ENCODE results near the gene FUT4.
A peak's percentile ranks its signal among the peaks of the same experiment; 100 is the strongest.
"Not testable (repeated sequence)": the region's sequence is repeated elsewhere in the genome, so short reads cannot be mapped to it uniquely, and the experiment has no call there.

Gene FUT4

DNA sequence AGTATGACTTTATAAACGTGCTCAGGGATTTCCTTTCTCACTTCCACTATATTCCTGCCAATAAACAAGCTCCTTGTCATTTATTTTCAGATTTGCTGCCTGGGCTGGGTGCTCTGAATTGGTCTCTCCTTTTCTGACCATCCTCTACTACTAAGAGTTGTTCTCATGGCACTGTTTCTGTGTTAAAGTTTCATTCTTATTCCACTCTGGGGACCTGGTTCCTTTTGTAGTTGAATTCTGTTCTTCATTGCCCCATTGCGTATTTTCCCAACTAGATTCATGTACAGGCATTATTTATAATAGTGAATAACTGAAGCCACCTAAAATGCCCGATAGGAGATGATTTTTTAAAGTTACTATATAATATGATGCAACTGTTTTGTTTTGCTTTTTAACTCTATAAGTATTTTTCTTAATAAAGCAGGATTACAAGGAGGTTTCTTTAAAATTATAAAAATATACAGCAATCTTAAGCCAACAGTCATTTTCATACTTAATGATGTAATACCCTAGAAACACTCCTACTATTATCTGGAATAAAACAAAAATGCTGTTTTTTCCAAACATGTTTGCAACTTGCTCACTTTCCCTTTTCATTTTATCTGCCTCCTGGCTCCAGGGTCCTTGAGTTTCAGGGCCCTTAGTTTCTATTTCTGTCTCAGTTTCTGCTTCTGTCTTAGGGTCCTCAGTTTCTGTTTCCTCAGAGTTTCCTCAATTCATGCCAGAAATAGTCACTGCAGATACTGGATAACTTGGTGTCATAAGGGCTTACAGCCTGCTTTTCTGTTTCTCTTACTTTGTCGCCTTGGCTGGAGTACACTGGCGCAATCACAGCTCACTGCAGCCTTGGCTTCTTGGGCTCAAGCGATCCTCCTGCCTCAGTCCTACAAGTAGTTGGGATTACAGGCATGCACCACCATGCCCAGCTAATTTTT is 9.8 kb upstream of the FUT4 start:
- DNase-seq = no peak

DNA sequence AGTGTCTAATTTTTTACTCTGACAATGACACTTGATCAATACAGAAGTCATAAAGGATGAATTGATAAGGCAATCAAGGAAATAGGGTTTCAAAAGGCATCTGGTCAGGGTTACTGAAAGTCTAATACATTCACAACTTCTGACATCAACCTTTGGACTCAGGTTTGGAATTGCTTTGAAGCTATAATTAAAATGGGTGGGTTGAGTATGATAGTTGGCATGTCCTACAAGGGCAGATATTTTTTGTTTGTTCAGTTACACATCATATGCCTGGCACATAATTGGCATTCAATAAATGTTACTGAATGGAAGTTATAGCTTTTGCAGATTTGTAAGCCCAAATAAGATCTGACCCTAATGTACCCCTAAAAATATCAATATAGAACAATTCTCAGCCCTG is 7.3 kb upstream of the FUT4 start:
- no peak for DNase-seq

DNA sequence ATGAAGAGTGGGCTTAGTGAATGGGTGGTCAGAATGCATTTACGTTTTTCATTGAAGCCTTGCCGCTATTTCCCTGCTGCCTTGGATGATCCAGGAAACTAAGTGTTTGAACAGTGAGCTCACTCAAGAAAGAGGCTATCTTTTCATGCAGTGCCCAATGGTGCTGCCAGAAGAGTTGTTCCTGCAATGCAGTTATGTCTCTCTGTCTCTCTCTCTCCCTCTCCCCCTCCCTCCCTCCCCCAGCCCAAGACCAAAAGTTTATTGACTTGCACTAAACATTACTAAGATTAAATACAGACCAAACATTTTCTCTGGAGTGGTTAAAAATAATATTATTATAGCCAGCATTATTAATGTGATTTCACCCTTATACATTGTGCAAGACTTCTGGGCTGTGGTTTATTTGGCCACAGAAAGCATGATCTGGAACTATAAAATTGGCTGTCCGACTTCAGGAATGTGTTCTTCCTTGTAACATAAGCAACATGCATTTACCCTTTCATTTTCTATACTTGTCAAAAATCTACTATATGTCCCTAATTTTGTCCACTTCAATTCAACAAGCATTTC is 6.6 kb upstream of the FUT4 start:
- no peak for DNase-seq

DNA sequence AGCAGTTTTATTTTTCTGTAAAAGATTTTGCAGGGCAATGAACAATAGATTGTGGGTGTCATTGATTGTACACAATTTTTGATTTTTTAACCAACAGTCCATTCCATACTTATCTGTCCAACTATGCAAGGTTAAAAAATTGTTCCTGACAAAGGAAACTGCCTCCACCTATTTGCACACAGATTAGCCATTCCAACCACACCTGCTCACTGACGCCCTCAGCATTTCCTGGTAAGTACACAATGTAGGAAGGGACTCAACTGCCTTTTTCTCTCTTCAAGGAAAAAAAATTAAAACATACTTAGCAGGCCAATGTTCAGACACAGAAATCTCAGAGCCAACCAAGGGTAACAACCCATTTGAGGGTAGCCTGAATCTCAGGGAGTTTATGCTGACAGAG is 4.3 kb upstream of the FUT4 start:
- DNase-seq = no peak

DNA sequence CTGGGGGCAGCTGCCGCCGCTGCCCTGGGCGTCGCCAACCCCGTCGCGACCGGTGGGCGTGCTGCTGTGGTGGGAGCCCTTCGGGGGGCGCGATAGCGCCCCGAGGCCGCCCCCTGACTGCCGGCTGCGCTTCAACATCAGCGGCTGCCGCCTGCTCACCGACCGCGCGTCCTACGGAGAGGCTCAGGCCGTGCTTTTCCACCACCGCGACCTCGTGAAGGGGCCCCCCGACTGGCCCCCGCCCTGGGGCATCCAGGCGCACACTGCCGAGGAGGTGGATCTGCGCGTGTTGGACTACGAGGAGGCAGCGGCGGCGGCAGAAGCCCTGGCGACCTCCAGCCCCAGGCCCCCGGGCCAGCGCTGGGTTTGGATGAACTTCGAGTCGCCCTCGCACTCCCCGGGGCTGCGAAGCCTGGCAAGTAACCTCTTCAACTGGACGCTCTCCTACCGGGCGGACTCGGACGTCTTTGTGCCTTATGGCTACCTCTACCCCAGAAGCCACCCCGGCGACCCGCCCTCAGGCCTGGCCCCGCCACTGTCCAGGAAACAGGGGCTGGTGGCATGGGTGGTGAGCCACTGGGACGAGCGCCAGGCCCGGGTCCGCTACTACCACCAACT is 1.0 kb downstream of the FUT4 start:
- peak; percentile 5 for DNase-seq

DNA sequence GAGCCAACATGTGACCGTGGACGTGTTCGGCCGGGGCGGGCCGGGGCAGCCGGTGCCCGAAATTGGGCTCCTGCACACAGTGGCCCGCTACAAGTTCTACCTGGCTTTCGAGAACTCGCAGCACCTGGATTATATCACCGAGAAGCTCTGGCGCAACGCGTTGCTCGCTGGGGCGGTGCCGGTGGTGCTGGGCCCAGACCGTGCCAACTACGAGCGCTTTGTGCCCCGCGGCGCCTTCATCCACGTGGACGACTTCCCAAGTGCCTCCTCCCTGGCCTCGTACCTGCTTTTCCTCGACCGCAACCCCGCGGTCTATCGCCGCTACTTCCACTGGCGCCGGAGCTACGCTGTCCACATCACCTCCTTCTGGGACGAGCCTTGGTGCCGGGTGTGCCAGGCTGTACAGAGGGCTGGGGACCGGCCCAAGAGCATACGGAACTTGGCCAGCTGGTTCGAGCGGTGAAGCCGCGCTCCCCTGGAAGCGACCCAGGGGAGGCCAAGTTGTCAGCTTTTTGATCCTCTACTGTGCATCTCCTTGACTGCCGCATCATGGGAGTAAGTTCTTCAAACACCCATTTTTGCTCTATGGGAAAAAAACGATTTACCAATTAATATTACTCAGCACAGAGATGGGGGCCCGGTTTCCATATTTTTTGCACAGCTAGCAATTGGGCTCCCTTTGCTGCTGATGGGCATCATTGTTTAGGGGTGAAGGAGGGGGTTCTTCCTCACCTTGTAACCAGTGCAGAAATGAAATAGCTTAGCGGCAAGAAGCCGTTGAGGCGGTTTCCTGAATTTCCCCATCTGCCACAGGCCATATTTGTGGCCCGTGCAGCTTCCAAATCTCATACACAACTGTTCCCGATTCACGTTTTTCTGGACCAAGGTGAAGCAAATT is 1.8 kb downstream of the FUT4 start:
- no peak for DNase-seq

DNA sequence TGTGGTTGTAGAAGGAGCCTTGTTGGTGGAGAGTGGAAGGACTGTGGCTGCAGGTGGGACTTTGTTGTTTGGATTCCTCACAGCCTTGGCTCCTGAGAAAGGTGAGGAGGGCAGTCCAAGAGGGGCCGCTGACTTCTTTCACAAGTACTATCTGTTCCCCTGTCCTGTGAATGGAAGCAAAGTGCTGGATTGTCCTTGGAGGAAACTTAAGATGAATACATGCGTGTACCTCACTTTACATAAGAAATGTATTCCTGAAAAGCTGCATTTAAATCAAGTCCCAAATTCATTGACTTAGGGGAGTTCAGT is 2.4 kb downstream of the FUT4 start:
- no peak for DNase-seq

DNA sequence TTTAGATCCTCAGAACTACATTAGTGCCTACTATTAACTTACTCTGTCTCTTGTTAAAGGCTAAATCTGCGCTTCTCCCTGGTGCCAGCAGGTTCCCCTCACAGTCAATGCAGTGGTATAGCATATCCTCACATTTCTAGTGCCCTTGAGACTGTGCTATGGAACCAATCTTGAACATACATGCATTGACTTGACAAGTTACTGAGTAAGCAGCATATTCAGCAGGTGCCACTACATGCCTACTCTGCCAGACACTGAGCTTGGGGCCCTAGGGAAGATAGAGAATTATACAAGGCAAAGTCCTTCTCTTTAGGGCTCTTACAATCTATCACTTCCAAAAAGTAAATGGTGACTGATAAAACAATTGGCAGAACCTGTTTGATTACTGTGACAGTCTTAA is 3.2 kb downstream of the FUT4 start:
- no peak for DNase-seq

DNA sequence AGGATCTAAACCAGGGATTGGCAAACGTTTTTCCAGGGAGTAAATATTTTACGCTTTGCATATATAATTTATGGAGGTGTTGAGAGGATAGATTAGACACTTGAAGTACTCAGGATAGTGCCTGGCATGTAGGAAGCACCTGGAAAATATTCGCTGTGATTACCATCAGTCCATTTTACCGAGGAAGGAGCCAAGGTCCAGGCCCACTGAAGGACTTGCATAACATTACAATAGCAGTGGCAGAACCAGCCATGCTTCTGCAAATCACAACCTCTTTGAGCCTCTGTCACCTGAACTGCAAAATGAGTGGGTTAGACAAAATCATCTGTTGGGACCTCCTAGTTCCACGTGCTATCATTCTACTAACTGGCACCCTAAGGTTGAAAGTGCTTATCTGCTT is 5.4 kb downstream of the FUT4 start:
- DNase-seq = no peak

DNA sequence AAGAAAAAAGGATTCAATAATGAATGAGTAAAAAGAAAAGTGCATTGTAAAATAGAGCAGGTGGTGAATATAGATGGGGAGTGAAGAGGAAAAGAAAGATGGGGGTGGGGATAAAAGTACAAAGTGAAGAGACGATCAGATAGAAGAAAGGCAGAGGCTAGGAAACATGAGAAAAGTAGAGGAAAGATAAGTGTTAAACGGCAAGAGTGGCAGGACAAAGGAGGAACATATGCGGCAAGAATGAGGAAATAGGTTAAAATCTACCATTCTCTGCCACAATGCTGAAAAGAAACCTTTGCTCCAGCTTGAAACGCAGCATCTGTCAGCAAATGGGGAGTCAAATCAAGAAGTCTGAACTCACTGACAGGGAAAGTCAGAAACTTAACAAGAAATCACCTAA is 6.8 kb downstream of the FUT4 start:
- no peak for DNase-seq

DNA sequence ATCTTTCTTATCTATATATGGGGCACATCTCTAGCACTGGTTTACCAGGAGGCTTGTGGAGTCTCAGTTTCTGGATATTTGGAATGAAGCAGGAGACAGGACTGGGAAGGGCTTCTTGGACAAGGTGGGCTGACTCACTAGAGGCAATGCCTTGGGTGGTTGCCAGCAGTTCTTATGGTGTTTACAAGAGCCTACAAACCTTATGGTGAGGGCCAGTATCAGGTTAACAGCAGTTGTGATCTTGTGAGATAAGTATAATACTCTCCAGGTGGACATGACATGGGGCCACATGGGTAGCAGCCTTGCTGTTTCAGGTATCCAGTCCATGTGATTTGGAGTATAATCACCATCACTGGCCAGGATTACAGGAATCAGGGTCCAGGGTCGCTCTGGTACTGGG is 10.2 kb downstream of the FUT4 start:
- no peak for DNase-seq

DNA sequence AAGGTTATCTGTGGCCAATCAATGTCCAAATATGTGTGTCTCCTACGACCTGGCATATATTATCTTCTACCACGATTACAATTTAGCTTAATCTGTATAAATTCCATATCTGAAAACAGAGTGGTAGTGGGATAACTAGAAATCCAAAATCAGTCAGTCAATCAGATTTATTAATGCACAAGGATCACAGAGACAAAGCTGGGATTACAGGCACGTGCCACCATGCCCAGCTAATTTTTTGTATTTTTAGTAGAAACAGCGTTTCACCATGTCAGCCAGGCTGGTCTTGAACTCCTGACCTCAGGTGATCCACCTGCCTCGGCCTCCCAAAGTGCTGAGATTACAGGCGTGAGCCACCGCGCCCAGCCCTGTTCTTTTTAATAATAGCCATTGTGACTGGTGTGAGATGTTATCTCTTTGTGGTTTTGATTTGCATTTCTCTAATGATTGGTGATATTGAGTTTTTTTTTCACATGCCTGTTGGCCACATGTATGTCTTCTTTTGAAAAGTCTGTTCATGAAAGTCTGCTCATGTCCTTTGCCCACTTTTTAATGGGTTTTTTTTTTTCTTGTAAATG is 12.1 kb downstream of the FUT4 start:
- not testable (repeated sequence) for DNase-seq

DNA sequence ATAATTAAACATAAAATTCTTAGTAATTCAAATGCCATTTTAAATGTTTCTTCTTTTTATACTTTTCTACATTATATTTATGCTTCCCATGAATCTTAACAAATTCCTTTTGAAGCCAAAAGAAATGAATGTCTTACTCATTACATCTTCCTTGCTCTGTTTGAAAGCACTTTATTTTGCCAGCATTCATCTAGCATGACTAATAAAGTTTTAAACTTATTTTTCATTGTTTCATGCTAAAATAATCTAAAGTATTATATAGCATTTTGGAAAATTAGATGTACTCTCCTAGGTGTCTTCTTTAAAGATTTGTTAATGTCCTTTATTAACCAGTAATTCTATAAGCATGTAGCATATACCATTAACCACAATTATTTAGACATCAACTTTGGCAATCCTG is 13.7 kb downstream of the FUT4 start:
- no peak for DNase-seq

DNA sequence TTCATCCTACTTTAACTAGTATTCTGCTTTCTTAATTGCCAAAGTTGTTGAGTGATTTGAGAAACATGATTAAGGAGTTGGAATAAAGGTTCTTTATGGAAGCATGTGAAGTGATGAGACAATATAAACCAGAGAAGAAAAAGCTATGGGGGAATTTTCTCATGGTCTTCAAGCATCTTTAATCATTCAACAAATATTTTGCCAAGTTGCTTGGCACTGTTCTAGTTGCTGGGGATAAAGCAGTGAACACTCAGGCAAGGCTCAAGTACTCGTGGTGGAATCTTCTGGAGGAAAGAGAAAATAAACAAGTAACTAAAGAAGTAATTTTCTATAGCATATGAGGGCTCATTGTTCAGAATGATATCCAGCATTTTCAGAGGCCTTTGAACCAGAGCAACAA is 14.3 kb downstream of the FUT4 start:
- DNase-seq = no peak

DNA sequence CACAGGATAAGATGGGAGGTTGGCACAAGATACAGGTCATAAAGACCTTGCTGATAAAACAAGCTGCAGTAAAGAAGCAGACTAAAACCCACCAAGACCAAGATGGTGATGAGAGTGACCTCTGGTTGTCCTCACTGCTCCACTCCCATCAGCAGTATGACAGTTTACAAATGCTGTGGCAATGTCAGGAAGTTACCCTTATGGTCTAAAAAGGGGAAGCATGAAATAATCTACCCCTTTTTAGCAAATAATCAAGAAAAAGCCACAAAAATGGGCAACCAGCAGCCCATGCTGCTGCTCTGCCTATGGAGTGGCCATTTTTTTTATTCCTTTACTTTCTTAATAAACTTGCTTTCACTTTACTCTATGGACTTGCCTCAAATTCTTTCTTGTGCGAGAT is 14.7 kb downstream of the FUT4 start:
- DNase-seq = no peak

DNA sequence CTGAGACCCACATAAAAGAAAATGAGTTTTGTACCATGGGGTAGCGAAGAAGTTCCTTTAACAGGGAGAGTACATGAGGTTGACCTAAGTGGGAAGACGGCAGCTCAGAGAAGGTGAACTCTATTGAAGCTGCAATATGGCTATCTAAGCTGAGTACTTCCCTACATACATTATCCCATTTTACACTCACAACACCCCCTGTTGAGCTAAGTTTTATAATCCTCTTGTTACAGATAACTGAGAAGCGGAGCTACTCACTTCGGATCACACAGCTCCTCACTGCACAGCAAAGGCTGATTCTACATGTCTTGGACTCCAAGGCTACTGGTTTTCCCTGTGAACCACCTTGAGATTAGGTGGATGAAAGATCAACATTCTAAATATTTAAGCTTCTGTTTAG is 15.2 kb downstream of the FUT4 start:
- no peak for DNase-seq

DNA sequence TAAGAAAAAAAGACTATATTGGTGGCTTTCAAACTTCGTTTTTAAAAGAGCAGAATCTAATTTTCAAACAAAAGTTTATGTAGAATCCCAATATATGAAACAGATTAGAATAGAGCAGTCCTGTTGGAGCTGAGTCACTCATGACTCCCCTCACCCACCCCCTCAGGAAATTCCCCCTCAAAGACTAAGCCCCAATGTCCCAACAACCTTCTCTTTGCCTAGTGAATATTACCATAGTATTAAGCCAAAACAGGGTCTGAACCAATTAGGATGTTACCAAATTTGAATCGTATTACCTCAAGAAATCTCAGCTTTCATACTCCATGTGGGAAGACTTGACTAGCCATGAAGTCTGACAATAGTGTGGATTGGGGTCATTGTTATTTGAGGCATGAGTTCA is 15.6 kb downstream of the FUT4 start:
- no peak for DNase-seq

DNA sequence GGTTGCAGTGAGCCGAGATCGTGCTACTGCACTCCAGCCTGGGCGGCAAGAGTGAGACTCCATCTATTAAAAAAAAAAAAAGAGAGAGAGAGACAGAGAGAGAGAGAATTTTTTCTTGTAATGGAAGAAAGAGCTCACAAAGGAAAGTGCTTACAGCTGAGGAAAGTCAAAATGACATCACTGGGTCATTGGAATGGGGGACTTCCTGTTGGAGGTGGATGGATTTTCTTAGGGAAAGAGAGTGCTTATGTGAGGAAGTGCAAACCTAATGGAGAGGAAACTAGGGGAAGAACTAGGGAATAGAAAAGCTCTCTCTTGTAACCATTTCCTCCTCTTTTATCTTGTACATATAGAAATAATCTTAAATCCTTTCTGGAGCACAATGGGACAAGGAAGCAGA is 17.1 kb downstream of the FUT4 start:
- no peak for DNase-seq

DNA sequence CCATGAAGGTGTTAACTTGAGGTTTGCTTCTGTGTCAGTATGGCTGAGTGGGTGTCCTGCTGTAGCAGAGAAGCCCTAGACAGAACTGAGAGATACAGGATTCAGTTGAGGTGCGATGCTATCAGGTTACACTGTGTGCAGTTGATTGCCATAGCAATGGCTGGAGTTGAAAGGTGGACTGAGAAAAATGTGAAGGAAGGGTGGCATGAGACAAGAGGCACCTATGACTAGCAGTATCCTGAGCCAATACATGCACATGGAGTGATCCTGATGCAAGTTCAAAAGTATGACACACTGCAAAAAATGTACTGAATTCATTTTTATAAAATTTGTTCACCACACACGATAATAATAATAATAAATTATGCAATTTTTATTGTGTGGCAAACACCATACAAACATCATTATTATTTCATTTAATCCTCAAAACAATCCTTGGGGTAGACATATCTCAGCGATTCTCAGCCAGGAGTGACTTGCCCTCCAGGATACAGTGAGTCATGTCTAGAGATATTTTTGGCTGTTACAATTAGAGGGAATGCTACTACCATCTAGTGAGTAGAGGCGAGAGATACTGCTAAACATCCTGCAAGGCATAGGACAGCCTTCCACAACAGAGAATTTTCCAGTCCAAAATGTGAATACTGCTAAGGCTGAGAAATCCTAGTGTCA is 19.6 kb downstream of the FUT4 start:
- DNase-seq = no peak

DNA sequence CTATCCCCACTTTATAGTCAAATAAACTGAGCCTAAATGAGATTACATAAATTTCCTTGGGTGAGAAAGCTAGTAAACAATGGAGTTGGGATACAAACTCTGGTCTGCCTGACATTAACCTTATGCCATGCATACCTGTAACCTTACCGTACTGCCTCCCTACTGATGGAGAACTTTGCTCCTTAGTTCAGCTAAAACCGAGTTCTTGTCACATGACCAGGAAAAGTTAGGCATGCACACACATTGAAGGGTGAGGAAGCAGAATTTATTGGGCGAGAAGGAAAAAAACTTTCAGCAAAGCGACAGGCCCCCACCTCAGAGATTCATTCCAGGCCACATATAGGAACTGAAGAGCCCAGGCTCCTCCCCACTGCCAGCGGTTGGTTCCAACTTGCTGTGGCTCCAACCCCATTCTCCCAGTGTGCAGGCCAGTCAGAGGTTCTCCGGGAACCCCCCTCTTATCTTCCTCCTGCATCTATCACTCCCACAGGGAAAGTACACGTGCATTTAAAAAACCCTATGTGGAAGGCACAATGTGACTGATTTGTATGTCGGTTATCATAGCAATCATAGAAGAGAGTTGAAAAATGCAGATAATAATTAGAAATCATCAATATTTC is 20.2 kb downstream of the FUT4 start:
- DNase-seq = no peak

DNA sequence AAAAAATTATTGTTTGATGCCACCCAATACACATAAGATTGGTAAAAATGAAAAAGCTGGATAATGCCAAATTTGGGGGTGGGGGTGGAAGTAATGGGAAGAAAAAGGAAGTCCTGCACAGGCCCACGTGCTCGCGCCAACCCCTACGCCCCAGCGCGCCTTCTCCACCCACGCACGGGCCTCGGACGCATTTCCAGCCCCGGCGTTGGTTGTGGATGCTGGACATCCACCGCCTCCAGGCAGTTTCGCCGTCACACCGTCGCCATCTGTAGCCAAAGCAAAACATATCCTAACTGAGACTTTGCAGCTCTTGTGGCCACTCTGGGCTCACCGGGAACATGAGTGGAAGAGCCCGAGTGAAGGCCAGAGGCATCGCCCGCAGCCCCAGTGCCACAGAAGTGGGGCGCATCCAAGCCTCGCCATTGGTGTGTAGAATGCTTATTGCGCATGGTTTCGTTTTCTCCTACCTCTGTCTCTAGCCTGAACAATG is 23.5 kb downstream of the FUT4 start, which contains the start of gene PIWIL4:
TSS of gene PIWIL4 (plus strand) at position 188 of the 490 bp plus-strand sequence. CDS start at position 339, 151 bp downstream.
- no peak for DNase-seq

DNA sequence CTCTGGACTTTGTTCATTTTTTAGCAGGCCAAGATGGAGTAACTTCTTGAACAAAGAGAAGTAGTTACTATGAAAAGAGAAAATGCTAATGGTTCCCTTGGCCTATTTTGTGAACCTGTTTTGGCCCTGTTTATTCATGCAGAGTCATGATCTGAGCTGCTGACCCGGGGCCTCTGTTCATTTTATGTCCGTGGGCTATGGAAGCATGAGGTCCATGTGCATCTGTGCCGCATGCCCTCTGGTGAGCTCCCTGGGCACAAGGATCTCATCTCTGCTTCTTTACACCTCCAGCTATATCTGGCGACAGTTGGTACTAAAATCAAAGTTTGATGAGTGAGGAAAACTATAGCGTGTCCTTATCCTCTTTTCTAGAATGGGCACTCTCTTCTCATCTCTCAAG is 24.5 kb downstream of the FUT4 start:
- DNase-seq = no peak

All from central memory CD4-positive, alpha-beta T cell (primary cell).